Suppressor macrophage treated with lipopolysaccharide for 1 hour (primary cell): ENCODE results near the gene EIF5A.
"Not testable (repeated sequence)": the region's sequence is repeated elsewhere in the genome, so short reads cannot be mapped to it uniquely, and the experiment has no call there.

ENCODE experiments used
- DNase-seq, 3 donors: peaks; one replicate each; pipeline ENCODE4 v3.0.0-alpha.2; 2020 to 2022

The EIF5A gene

DNA sequence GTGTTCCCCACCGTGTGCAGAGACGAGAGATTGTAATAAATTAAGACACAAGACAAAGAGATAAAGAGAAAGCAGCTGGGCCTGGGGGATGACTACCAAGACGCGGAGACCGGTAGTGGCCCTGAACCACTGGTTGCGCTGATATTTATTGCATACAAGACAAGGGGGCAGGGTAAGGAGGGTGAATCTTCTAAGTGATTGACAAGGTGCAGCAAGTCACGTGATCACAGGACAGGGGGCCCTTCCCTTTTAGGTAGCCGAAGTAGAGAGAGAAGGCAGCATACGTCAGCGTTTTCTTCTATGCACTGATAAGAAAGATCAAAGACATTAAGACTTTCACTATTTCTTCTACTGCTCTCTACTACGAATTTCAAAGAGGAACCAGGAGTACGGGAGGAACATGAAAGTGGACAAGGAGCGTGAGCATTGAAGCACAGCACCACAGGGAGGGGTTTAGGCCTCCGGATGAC lies 25.2 kb downstream of the EIF5A start:
- not testable (repeated sequence) for DNase-seq

DNA sequence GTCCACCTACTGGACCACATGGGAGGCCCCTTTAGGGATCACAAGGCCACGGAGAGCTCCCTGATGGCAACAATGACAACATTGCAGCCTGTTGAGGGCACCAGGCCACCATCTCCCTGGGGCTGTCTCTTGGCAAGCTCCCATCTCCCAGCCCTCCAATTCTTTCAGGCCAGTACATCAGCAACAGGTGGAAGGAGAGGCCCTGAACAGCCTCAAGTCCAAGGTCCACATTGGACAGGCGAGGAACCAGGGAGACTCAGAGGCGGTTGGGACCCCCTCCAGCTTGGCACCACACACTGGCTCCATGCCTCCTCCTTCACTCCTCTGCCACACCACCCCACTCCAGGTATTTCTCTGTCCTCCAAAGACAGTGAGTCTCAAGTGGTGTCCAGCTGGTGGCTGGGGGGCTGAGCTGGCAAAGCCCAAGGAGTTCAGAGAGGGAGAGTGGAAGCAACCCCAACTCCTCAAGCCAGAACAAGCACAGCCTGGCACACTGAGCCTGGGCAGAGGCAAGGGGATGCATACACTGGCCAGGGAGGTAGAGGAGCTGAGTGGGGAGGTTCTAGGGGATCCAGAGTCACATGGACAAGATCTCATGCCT lies 27.6 kb downstream of the EIF5A start:
- DNase-seq, result no peak

DNA sequence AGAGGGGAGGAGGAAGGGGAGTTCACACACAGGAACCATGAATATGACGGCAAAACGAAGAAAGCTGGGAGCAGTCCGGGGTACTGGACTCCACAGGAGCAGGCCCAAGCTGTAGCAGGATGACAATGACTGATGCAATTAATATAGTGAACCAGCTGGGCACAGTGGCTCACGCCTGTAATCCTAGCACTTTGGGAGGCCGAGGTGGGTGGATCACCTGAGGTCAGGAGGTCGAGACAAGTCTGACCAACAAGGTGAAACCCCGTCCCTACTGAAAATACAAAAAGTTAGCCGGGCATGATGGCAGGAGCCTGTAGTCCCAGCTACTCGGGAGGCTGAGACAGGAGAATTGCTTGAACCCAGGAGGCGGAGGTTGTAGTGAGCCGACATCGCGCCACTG lies 28.3 kb downstream of the EIF5A start:
- DNase-seq, result not testable (repeated sequence)

DNA sequence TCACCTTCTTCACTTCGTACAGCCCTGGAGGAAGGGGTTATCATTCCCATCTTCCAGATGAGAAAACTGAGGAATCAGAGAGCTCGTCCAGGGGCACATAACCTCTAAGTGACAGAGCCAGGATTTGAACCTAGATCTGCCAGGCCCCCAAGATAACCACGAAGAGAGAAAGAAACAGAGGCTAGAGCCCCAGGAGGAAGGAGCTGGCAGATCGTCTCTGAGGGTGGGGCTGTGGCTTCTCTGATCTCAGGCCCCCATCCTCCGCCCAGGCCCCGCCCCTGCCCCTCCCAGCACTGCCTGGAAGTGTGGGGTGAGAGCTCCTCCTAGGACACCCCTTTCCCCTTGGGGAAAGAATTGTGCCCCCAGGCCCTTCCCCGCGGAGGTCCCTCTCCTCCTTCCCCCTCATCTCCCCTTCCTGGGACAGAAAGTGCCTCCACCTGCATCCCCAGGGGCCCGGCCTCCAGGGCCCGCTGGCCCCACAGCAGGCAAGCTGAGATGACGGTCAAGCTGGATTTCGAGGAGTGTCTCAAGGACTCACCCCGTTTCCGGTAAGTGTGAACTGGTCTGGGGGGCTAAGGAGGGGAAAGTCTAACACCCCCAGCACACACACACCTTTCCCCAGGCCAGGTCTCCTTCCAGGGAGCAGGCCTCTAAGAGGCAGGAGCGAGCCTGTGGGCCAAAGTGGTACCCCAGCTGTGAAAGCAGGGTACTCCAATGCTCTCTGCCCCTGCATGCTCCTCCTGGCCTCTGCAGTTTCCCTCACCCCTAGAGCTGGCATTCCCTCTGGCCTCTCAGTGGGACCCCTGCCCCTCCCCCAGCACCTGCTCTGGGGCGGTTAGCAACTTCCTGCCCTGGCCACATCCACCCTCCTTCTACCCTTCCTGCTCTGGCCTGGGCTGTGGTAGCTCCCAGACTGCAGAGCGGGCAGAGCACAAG lies 29.1 kb downstream of the EIF5A start, which contains the start of gene ACAP1:
TSS of gene ACAP1 (plus strand) at position 290 of the 936 bp plus-strand sequence. CDS start at position 496, 206 bp downstream.
- DNase-seq, result peak; percentile 29 to 65 (median 51)

DNA sequence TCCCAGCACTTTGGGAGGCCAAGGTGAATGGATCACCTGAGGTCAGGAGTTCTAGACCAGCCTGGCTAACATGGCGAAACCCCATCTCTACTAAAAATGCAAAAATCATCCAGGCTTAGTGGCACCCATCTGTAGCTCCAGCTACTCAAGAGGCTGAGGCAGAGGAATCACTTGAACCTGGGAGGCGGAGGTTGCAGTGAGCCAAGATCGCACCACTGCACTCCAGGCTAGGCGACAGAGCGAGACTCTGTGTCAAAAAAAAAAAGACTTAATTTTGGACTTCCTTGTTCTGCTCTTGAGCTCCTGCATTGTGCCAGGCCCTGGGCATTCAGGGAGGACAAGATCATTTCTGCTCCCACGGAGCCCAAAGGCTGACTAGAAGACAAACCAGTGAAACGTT lies 30.2 kb downstream of the EIF5A start:
- not testable (repeated sequence) for DNase-seq

DNA sequence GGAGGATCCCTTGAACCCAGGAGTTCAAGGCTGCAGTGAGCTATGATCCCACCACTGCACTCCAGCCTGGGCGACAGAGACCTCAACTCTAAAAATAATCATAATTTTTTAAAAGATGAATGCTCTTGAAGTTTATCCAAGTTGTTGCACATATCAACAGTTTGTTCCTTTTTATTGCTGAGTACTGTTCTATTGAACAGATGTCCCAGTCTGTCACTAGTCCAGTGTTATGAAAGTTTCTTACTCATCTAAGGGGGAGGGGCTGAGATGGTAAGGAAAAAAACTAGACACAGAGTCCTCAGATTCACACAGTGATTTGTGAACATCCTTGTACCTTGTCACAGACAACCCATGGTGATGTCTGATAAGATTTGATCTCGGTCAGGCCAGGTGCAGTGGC lies 32.8 kb downstream of the EIF5A start:
- peak; percentile 47 to 66 (median 61) for DNase-seq

DNA sequence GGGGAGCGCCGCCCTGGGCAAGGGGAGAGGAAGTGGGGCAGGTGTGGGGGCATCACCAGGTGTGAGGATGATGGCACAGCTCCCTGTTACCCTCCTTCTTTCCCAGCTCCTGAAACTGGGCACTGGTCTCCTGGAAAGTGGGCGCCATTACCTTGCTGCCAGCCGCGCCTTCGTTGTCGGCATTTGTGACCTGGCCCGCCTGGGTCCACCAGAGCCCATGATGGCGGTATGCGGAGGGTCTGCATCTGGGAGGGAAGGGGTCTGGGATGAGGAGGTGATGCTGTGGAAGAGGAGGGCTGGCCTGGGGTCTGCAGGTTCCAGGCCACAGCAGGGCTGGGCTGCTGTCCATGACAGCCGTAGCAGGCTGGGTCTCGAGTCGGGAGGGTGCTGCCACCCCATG lies 34.4 kb downstream of the EIF5A start:
- no peak for DNase-seq

DNA sequence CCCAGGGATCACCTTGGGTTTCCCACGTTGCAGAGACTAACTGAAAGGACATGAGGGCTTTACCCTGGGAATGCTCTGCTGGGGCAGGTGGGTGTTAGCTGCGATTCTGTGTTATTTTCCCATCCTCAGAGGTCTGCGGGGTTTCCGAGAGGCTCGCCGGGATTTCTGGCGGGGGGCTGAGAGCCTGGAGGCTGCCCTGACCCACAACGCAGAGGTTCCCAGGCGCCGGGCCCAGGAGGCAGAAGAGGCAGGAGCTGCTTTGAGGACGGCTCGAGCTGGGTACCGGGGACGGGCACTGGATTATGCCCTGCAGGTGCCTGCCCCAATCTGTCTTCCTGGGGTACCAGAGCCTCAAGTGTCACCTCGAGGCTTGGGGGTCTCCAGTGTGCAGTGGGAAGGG lies 35.8 kb downstream of the EIF5A start:
- no peak for DNase-seq

DNA sequence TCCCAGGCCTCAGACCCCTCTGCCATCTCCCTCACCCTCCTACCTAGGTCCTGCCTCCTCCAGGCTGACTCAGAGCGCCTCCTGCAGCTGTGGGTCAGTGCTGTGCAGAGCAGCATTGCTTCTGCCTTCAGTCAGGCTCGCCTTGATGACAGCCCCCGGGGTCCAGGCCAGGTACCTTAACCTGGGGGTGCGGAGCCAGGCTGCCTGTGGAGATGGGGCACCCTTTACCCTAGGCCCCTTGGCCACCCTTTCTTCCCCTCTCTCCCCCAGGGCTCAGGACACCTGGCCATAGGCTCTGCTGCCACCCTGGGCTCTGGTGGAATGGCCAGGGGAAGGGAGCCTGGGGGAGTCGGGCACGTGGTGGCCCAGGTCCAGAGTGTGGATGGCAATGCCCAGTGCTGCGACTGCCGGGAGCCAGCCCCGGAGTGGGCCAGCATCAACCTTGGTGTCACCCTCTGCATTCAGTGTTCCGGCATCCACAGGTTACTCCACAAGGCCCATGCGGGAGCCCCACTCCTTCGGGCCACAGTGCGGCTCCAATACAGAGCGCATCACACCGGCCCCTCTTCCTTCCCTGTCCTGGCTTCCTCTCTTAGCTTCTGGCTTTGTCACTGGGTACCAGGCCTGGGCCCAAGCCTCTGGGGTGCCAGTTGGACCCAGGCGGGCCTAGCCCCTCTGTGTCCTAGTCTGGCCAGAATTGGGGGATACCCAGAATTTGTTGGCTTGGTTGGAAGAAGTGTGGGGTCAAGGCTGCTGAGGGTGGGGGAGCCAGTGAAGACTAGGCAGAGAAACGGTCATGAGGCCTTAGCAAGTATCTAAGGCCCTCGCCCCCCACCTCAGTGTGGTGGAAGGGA lies 39.6 kb downstream of the EIF5A start:
- no peak for DNase-seq

DNA sequence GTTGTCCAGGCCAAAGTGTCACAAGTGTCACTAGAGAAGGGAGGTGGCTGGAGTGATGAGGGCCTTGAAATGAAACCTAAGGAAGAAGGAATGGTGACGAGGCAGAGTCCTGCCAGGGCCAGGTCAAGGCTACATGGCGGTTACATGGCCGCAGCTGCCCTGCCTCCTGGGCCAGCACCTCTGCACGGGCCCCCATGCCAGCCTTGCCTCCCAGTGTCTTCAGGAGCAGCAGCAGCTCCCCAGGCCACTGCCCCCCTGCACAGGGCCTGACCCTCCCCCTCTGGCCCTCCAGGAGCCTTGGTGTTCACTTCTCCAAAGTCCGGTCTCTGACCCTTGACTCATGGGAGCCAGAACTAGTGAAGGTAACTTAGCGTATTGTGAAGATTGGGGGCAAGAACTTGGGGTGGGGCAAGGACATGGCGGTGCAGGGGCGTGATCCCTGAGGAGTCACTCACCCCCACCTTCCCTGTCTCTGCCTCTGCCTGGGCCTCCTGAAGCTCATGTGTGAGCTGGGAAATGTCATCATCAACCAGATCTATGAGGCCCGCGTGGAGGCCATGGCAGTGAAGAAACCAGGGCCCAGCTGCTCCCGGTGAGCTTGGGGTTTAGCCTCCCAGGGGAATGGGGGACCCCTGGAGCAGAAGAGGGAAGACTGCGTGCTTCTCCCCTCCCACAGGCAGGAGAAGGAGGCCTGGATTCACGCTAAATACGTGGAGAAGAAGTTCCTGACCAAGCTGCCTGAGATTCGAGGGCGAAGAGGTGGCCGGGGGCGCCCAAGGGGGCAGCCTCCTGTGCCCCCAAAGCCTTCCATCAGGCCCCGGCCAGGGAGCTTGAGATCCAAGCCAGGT lies 40.4 kb downstream of the EIF5A start:
- no peak for DNase-seq

DNA sequence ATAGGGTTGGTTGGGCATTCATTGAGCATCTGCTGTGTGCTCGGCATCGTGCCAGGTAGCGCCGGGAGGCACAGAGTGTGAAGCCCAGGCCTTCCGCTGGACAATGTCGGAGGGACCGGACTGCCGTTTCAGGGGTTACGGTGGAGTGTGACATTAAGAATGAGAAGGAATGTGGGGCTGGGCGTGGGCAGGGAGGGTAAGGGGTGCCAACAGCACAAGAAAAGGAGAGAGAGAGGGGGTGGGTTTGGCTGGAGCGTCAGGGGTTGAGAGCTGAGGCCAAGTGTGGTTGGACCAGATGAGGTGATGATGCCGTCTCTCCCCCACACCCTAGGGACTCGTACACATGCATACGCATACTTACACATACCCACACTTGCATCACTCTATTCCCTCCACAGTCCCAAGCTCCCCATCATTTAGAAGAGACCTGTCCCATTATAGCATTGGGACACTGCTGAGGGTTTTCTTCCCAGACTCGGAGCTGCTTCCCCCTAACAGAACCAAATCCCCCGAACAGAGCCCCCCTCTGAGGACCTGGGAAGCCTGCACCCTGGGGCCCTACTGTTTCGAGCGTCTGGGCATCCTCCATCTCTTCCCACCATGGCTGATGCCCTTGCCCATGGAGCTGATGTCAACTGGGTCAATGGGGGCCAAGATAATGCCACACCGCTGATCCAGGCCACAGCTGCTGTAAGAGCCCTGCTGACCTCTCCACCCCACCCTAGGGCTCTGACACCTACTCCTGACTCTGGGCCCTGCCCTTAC lies 41.2 kb downstream of the EIF5A start:
- no peak for DNase-seq

DNA sequence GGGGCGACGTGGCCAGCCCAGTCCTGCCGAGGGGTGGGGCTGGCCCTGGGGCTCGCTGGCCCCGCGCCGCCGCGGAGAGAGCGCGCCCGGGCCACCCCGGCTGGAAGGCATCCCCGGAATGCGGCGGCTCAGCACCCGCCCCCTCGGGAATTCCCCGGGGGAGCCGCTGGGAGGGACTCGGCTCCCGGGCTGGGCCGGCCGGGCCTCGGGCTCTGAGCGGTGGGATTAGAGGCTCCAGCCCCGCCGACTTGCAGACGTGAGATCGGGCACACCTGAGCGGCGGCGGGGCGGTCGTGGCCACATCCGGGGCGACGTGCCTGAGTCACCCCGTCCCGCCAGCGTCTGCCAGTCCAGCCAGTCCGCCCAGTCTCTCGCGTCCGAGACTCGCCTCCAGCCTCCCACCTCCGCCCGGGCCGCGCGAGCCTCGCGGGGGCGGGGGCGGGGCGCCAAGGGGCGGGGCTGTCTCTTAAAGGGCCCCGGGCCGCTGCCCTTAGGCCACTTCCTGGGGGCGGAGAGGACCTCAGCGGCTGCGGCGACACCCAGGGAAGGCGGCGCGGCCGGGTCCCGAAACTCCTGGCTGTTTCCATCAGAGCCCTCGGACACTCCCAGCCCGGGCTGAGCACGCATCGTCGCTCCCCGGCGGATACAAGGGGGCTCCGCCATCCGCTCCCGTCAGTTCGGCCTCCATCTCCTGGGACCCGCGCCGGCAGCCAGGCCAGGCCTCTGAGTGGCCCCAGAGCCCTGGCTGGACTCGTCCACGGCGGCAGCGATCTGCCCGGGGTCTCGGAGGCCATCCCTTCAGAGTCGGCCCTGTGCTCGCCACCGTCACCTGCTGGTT lies 44.5 kb downstream of the EIF5A start, which contains the start of gene KCTD11:
TSS of gene KCTD11 (plus strand) at position 498 of the 838 bp plus-strand sequence.
- peak; percentile 88 to 97 (median 95) for DNase-seq

DNA sequence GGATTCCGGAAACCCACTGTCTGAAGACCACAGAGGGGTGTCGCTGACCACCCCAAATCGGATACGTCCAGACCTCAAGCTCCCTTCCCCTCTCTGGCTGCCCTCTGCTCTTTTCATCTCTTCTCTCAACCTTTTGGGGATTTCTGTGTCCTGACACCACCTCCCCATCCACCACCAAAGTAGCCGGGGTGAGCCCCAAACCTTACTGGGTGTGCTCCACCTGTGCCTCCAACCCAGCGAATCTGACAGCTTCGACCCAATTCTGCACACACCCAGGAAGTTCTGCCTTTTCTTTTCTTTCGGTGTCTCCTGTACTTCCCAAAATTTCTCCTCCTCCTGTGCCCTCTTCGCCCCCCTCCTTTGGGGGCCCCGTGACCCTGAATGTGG lies 45.1 kb downstream of the EIF5A start:
- DNase-seq, result no peak

DNA sequence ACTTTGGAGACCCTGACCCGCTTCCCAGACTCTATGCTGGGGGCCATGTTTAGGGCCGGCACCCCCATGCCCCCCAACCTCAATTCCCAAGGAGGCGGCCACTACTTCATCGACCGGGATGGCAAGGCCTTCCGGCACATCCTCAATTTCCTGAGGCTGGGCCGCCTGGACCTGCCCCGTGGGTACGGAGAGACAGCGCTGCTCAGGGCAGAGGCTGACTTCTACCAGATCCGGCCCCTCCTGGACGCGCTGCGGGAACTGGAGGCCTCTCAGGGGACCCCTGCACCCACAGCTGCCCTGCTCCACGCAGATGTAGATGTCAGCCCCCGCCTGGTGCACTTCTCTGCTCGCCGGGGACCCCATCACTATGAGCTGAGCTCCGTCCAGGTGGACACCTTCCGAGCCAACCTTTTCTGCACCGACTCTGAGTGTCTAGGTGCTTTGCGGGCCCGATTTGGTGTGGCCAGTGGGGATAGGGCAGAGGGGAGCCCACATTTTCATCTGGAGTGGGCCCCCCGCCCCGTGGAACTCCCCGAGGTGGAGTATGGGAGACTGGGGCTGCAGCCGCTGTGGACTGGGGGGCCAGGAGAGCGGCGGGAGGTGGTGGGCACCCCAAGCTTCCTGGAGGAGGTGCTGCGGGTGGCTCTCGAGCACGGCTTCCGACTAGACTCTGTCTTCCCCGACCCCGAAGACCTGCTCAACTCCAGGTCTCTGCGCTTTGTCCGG lies 45.6 kb downstream of the EIF5A start:
- DNase-seq, result no peak

DNA sequence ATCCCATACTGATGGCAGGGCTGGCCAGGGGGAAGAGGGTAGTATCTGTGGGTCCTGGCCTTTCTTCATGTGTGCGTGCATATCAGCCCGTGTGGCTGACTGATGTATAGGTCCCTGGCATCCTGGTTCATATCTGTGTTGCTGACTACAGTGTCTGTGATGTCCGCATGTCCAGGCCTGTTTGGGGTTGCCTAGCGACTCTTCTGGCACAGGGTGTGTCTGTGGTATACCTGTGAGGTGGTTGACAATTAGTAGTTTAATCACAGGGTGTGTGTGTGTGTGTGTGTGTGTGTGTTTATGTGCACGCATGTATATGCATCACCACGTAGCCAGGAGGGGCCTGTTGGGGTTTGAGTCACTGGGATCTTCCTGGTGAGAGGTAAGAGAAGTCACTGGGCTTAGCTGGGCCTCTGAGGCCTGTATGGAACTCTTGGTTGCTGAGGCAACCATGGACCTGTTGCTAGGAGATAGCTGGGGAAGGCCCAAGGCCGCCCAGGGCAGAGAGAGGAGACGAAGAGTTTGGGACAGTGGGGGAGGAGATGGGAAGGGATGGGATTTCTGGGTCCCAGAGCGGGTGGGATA lies 46.9 kb downstream of the EIF5A start:
- DNase-seq, result peak in 2 of 3 donors; percentile 17 to 20

DNA sequence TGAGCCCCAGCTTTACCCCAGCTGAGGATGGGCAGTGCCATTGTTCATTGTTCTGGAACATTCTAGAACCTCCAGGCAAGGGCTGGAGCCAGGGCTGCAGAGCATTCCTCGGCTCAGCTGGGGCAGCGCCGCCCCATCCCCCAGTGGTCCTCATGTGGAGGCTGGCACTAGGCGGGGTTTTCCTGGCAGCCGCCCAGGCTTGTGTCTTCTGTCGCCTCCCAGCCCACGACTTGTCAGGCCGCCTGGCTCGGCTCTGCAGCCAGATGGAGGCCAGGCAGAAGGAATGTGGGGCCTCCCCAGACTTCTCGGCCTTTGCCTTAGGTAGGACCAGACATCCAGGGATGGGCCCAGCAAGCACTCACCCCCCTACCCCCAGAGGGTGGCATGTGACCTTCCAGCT lies 47.6 kb downstream of the EIF5A start, which contains the start of gene TMEM95:
TSS of gene TMEM95 (plus strand) at position 104 of the 400 bp plus-strand sequence. CDS start at position 153, 49 bp downstream.
- DNase-seq, result no peak

DNA sequence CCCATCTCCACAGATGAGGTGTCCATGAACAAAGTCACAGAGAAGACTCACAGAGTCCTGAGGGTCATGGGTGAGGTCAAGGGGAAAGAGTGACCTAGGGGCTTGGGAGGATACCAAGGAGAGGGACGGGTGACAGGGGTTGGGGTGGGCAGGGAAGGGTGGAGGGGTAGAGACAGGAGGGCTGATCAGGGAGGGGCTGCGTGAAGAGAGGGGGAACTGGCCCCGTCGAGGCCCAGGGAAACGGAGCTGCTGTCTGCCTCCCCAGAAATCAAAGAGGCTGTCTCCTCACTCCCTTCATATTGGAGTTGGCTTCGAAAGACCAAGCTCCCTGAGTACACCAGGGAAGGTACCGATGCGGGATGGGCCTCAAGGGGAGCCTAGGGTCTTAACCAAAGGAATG lies 48.1 kb downstream of the EIF5A start:
- no peak for DNase-seq

DNA sequence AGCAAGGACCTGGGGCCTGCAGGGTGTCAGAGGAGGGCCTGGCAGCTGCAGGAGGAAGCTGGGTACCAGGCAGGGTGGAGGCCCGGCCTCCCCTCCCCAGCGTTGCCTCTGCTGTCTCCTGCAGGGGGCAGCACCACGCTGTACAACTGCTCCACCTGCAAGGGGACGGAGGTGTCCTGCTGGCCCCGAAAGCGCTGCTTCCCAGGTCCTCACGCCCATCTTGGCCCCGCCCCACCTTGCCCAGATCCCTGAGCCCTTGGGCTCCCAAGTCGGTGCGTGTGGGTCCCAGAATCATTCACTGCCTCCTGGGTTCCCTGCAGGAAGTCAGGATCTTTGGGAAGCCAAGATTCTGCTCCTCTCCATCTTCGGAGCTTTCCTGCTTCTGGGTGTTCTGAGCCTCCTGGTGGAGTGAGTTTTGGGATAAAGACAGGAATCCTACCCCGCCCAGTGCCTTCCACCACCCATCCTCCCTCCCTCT lies 48.7 kb downstream of the EIF5A start:
- peak; percentile 77 to 92 (median 87) for DNase-seq

DNA sequence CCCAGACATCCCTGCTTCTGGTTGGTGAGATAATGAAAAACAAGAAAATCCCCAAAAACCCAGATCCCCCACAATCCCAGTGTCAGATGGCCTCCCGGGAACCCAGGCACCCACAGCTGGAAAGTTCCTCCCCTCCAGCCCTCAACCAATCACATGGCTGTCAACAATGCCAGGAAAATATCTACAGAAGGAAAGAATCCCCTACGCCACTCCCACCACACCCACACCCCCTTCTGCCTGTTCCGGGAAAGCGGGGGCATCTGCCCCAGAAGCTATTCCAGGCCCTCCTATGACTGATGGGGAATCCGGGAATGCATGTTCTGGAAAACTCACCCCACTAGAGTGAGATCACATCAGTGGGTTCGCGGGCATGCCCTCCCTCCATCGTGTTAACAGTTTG lies 49.3 kb downstream of the EIF5A start:
- DNase-seq, result no peak
